ENCODE measurements around the gene ZFAND3.
"Not testable (repeated sequence)": the region's sequence is repeated elsewhere in the genome, so short reads cannot be mapped to it uniquely, and the experiment has no call there.

Gene ZFAND3

GRCh38 chr6:38016824-38017223, 197.3 kb downstream of the ZFAND3 start:
- DNase-seq: no peak

- DNase-seq: no peak
Observed at GRCh38 chr6:38018755-38019165, 199.2 kb downstream of the ZFAND3 start.

DNA sequence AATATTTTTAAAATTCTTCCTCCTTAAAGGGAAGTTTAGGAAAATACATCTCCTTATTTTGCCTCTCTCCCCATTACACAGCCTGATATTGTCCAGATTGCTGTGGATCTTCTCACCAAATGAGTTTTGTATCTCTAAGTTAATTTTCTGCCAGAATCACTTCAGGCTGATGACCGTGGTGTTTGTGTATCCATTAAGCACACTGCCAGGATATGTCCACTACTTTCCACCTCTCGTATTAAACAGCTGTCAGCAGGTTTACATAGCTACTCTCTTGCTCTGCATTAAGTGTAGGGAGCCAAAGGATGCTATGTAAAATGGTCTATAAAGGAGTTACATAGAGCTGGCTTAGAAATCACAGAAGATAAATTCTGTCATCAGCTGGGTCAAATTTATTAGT, 201.1 kb downstream of the ZFAND3 start:
- DNase-seq: no peak

DNA sequence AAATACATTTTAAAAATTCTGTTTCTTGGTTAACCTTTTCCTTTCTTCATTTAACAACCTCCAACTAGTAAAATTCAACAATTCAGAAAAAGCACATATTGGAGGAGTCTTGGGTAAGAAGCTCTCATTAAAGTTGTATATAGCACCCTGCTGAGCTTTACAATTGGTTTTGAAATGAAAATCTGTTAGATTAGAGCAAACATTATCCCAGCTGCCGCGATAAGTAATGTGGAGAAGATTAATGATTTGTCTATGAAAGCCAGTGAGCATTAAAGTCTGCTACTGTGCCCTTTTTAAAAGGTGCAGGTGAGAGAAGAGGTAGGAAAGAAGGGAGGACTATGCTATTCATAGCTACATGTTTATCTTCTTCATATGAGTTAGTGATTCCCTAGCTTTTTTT, 201.5 kb downstream of the ZFAND3 start:
- no peak for DNase-seq

DNA sequence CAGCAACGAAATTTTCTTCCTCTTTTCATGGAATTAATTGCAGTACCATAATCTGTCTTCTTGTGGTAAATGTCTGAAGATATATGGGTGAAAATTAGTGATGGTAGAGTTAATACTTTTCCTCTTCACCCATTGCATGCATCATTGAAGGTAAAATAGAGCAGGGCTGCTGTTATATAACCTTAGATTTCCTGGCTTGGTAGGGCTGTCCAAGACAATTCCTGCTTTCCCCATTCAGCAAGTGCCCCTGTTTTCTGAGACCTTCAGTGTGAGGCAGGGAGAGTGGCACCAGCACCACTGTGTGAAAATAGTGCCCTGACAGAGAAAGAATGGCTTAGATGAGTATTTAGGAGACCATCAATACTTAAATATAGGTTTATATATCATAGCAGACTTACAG, 202.0 kb downstream of the ZFAND3 start:
- DNase-seq: no peak

DNA sequence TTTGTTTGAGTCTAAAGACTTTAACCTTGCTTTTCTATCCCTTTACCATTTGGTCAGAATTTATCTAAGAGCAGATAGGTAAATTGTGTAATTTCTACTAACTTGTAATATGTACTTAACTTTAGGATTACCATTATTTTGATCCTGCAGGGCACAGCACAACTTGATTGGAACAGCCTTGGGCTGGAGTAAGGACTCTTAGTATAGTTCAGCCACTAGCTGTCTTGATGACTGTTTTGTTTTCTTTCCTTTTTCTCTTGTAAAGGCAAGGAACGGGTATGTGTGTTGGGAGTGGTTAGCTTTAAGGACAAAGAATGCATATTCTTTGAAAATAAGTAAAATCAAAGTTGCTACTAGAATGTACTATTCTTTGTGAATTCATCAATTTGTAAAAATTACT, 203.2 kb downstream of the ZFAND3 start:
- no peak for DNase-seq

DNA sequence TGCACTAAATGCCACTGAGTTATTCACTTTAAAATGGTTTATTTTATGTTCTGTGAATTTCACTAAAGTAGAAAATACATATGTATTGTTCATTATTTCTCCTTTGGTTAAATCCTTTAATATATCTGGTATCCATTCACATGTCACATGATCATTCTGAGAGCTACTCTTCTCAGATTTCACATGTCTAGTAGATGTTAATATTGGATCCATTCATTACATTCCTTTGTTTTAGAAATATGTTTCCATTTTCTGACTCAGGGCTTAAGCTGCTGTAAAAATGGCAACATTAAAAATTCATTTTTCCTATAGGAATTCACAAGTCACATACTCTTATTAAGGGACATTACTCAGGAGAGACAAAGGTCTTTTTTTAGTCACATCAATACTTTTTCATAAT, 205.4 kb downstream of the ZFAND3 start:
- DNase-seq: no peak

- no peak for DNase-seq
Observed at GRCh38 chr6:38025451-38025850, 205.9 kb downstream of the ZFAND3 start.

GRCh38 chr6:38027685-38028373, 208.3 kb downstream of the ZFAND3 start:
- DNase-seq: no peak

- DNase-seq: no peak
Observed at GRCh38 chr6:38030380-38030779, 210.9 kb downstream of the ZFAND3 start.

DNA sequence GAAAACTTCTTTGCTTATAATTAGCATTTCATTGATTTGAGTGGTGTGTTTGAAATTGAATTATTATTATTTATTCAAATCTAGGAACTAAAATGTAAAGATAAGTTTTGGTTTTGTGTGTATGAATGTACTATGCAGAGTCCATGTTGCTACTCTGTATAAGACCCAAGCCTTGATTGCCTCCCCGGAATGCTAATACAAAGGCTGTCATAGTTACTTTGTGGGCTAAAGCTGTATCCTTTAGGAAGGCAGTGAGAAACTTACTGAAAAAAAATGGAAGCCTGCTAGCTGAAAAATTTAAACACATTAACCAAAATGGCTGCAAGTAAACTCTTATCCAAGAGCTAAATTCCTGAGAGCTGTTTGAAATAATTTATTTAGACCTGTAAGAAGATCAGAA, 213.3 kb downstream of the ZFAND3 start:
- DNase-seq: no peak

DNA sequence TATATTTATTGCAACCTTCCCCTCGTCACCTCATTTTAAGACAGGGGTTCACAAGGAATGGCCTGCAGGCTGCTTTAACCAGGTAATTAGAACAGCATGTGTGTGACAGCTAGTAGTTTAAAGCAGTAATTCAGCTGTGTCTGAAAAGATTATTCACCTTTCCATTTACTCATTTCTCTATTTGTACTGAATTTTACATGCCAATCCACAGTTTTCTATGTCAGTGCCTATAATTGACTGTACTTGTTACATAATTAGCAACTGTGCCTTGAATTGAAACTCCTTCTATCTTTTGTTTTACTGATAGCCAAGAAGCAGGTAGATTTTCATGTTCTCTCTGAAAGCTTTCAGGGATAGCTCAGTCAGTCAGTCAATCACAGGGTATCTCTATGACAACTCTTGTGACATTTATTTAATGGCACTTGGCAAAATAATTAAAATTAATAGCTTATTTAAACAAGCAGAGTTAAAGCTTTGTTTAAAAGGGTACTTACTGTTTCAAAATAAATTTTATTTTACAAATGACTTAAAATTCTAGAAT, 214.0 kb downstream of the ZFAND3 start:
- no peak for DNase-seq

DNA sequence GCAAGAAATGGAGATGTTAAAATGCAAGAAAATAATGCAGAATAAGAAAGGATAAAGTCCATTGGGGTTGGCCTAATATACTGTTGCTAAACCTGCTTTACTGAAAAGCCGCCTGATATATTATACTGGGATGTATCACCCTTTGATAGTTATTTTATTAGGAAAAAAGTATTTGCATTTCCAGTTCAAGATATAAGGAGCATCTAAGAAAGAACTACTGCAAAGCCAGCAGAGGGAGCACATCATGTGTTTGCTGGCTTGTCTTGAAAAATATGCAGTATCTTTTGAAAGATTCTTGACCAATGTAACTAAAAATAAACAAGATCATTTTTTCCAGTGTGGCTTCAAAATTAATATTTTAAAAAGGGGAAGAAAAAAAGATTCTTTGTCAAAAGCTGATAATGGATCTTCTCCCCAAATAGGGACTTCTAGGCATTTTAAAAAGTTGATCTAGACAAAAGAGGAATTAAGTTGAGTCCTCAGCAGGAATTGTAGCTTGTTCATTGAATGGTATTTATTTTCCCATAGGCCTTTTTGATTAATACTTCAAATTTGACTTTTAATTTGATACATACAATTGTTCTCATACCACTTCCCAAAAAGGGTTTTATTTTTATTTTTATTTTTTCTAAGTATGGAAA, 214.9 kb downstream of the ZFAND3 start:
- DNase-seq: peak; percentile 7

- DNase-seq: no peak
Observed at GRCh38 chr6:38035478-38035877, 216.0 kb downstream of the ZFAND3 start.

- no peak for DNase-seq
Observed at GRCh38 chr6:38039502-38039901, 220.0 kb downstream of the ZFAND3 start.

GRCh38 chr6:38040254-38040653, 220.7 kb downstream of the ZFAND3 start:
- no peak for DNase-seq

GRCh38 chr6:38043259-38043753, 223.8 kb downstream of the ZFAND3 start:
- no peak for DNase-seq

DNA sequence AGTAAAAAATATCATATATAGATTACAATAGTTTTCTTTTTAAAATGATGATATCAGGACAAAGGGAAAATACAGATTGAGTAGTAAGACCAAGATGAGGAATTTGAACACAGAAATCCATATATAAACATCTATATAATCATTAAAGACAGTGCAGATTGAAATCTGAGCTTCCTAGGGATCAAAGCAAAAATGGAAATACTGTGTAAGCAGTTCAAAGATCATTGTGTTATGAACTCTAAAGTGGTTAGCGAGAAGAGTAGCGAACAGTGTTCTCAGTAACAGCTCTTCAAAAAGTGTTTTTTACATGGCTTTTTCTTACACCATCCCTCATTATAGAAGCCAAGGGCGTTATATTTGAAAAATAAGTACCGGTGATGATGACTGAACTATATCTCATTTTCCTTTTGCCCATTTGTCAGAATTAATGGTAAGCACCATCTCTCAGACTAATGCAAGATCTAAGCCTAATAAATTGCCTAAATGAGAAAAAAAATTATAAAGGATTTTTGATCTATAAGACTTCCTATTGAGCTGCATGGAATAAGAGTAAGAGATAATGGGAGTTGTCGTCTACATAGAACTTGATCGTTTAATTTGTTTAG, 226.3 kb downstream of the ZFAND3 start:
- DNase-seq: no peak

DNA sequence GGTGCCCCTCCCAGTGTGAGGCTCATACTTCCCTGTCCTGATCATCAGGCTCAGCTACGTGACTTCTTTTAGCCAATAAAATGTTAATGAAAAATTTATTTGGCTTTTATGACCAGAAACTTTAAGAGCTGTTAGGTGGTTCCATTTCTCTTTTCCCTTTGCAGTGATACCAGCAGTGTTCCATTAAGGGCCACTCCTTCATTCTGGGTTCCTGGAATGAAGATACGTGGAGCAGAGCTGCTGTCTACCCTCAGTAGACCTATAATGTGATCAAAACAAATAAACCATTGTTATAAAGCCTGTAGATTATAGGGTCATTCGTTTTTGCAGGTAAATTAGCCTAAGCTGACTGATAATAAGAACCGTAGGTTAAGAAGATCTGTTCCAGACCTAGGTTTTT, 228.0 kb downstream of the ZFAND3 start:
- DNase-seq: no peak

GRCh38 chr6:38049861-38050397, 230.4 kb downstream of the ZFAND3 start:
- not testable (repeated sequence) for DNase-seq

DNA sequence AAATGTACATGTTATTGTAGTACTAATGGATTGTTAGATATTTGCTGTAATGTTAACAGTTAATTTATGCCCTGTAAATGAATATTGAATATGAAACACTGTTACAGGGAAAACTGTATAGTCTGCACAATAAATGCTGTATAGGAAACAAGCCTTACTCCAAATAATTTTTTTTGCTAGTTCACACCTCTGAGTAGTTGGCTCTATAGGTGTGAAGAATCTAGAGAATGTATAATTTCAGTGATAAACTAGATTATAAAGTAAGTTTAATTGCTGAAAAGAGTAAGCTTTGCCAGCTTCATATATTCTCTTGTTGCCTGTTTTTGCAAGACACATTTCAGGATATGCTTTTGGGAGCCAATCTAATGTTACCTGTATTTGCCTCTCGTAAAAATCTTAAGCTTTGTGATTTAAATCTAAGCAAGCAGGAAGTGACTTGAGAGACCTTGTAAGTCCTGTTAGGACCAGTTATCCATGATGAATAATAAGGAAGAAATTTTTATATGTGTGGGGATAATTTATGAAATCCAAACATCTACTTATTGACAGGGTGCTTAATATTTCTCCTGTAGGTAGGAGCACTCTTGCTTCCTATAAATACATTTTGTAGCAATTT, 232.4 kb downstream of the ZFAND3 start:
- no peak for DNase-seq

DNA sequence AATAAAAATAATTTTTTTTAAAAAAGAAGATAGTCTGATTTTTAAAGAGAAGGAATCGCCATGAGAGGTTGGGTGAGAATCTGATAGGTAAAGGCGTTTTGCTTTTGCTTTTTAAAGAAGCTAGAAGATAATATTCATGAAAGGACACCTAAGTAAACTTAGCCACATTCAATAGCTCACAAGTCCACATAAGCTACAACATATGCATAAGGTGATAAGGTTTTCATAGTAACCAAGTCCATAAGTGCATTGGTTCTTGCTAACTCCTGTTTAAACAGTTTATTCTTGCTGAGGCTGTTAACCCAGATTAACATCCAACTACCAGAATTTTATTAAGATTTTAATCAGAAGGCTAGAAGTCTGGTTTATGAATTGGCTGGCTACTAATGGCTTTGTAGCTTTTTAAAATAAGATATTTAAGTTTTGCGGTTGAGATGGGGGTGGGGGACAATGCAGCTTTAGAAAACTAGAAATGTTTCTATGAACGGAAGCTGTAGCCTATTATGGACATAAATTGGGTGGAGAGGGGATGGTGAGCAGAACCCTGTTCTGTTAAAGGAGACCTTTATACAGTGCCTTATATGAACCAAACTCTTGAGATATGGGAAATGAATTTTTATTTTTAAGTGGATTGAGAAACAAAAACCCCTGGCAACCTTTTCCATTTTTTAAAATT, 235.1 kb downstream of the ZFAND3 start:
- no peak for DNase-seq

DNA sequence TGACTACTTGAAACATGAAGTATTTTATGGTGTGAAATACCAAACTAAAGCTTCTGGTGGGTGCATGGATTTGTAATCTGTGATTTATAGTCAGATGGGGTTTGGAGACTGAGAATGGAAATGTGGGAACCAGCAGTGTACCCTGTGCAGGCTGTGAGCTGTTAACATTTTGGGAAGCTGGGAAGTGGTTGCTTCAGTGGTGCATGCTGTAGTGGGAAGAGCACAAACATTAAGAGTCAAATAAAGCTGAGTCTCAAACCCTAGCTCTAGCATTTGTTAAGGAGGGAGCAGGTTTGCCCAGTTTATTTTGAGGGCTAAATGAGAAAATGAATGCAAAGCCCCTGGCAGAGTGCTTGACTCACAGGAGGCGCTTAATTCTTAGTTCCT, 235.7 kb downstream of the ZFAND3 start:
- DNase-seq: no peak

Data from CD4-positive, alpha-beta T cell treated with Interleukin-12 subunit alpha and Interleukin-12 subunit beta, for 1 hour (primary cell).